Kidney (tissue), 14 donors: ENCODE results near the gene GRID1. TPM values are rescaled to one million over a fixed set of nuclear protein-coding genes. Genes with fewer than 3 reads are reported as not detected.

ENCODE experiments used
- DNase-seq, 5 donors: peaks; one replicate each; pipeline ENCODE4 v3.0.0-alpha.2; 2013 to 2020
- FAIRE-seq: peaks from 2 replicates; lab custom pipeline; 2012; peaks lifted over from hg19 to GRCh38; lab: Jason Lieb, UNC
- H3K27ac ChIP-seq, 2 donors: one replicate each; pipeline ENCODE4 v1.7.0; 2013; ENCODE audit warnings: low read depth in 2 of 2, low read length in 2 of 2, inconsistent platforms in 1 of 2
- H3K27me3 ChIP-seq: one replicate; pipeline ENCODE4 v1.7.1; 2013; ENCODE audit warnings: low read length, inconsistent platforms; ENCODE audit not compliant: control insufficient read depth, insufficient read depth
- H3K36me3 ChIP-seq, 3 donors: one replicate each; pipeline versions ENCODE4 v1.7.0 to v1.7.1; 2013; ENCODE audit warnings: low read length in 3 of 3, control low read depth in 1 of 3, inconsistent platforms in 1 of 3; ENCODE audit not compliant: insufficient read depth in 3 of 3, control insufficient read depth in 2 of 3
- H3K4me1 ChIP-seq, 3 donors: one replicate each; pipeline versions ENCODE4 v1.7.0 to v1.7.1; 2013; ENCODE audit warnings: low read length in 3 of 3, inconsistent platforms in 1 of 3, low read depth in 1 of 3; ENCODE audit not compliant: control insufficient read depth in 2 of 3, insufficient read depth in 2 of 3
- H3K4me3 ChIP-seq, 3 donors: one replicate each; pipeline versions ENCODE4 v1.7.0 to v1.8.1; 2013; ENCODE audit warnings: low read length in 3 of 3, control low read depth in 1 of 3, inconsistent platforms in 1 of 3
- H3K9ac ChIP-seq, 3 donors: one replicate each; pipeline versions ENCODE4 v1.7.0 to v1.7.1; 2013; ENCODE audit warnings: low read length in 3 of 3, control low read depth in 1 of 3, inconsistent platforms in 1 of 3
- H3K9me3 ChIP-seq, 3 donors: one replicate each; pipeline versions ENCODE4 v1.7.0 to v1.7.1; 2013; ENCODE audit warnings: low read length in 3 of 3, control low read depth in 1 of 3, inconsistent platforms in 1 of 3; ENCODE audit not compliant: control insufficient read depth in 2 of 3, insufficient read depth in 1 of 3
- CTCF ChIP-seq: IDR thresholded peaks from 3 replicates; pipeline ENCODE4 v1.5.1; 2012; ENCODE audit warnings: mild to moderate bottlenecking, moderate library complexity, borderline replicate concordance; ENCODE audit not compliant: insufficient read depth; ENCODE audit errors: extremely low read depth
- intact Hi-C: fragments of 100-400 bp; cut with DNase I; formaldehyde crosslinking; loops from one replicate; pipeline ENCODE4 v1.11.1; 2022
- polyA plus RNA-seq: library from polyadenylated mRNA; stranded (reverse); fragments of 350-450 nt; fragmentation: Illumina TruSeq; extraction: RNeasy Lipid Tissue Mini Kit (QIAGEN cat#74804); gene quantifications from one replicate; pipeline ENCODE4 v1.2.3, GENCODE V29; 2014; ENCODE audit warnings: low read depth, low replicate concordance; ENCODE audit not compliant: insufficient read depth
- total RNA-seq: library from RNA; stranded (reverse); fragmentation: NEBNext Ultra II Directional; extraction: Animal tissue kit (Norgen Biotek cat#: 25700); gene quantifications from one replicate; pipeline ENCODE4 v1.2.1, GENCODE V29; 2021
- donor health status: control.
- donor health status: control.
- donor health status: control.
- donor health status: control.
- donor health status: control.
- donor health status: DM: yes; HTN: yes; CAD: no.
- donor health status: Normal renal cell carcinoma (clear cell type).

Gene GRID1
- total and polyA plus RNA-seq, 2 donors from 2014 or later: 0.37 to 1.4 TPM

- no peak overlapping the region for H3K27ac ChIP-seq
- H3K27me3 ChIP-seq: no peaks in the 10 kb centered on the region
- DNase-seq (no peak), FAIRE-seq (no peak)
- TF ChIP-seq CTCF: no peak
- no peak overlapping the region for H3K4me3 ChIP-seq
- H3K36me3 ChIP-seq: no peaks in the 10 kb centered on the region
- H3K9me3 ChIP-seq: peaks cover 0 to 4% (median 0%) of the 10 kb centered on the region in 3 donors
- no peak overlapping the region for H3K9ac ChIP-seq
- intact Hi-C loops: no loop called here
- H3K4me1 ChIP-seq: no peaks in the 10 kb centered on the region
Measured at GRCh38 chr10:86113501-86113900, 253.1 kb downstream of the GRID1 start.

GRCh38 chr10:86113044-86113443 lies 253.6 kb downstream of the GRID1 start:
- Histone ChIP-seq H3K4me1 (no peaks in the 10 kb centered on the region), H3K36me3 (no peaks in the 10 kb centered on the region), H3K9ac (no peak overlapping the region), H3K4me3 (no peak overlapping the region), H3K9me3 (peaks cover 0 to 4% (median 0%) of the 10 kb centered on the region in 3 donors), H3K27ac (no peak overlapping the region), H3K27me3 (no peaks in the 10 kb centered on the region)
- FAIRE-seq: no peak
- TF ChIP-seq CTCF: no peak
- no peak for DNase-seq
- intact Hi-C loops: no loop called here

GRCh38 chr10:86111902-86112545 lies 254.6 kb downstream of the GRID1 start:
- Histone ChIP-seq H3K4me3 (no peak overlapping the region), H3K9ac (no peak overlapping the region), H3K36me3 (no peaks in the 10 kb centered on the region), H3K9me3 (peaks cover 0 to 3% (median 0%) of the 10 kb centered on the region in 3 donors), H3K4me1 (no peaks in the 10 kb centered on the region), H3K27ac (no peak overlapping the region), H3K27me3 (no peaks in the 10 kb centered on the region)
- intact Hi-C loops: no loop called here
- TF ChIP-seq CTCF: no peak
- DNase-seq: no peak
- FAIRE-seq: no peak
